H9 (cell line): Measurements from ENCODE around the gene P2RX7. TPM values are rescaled to one million over a fixed set of nuclear protein-coding genes. Genes with fewer than 3 reads are reported as not detected.

Experiments
- DNase-seq: peaks from one replicate; pipeline ENCODE4 v3.0.0-alpha.2; 2017
- H2AFZ ChIP-seq: one replicate; pipeline ENCODE4 v1.6.1; 2013; ENCODE audit warnings: mild to moderate bottlenecking, low read length, control low read depth, moderate library complexity
- H2AK5ac ChIP-seq: 2 replicates; pipeline ENCODE4 v1.6.1; 2013; ENCODE audit warnings: low read length, control low read depth, mixed read lengths; ENCODE audit not compliant: insufficient read length
- H2BK120ac ChIP-seq: one replicate; pipeline ENCODE4 v1.6.1; 2013; ENCODE audit warnings: low read depth, mild to moderate bottlenecking, low read length, control low read depth, inconsistent platforms; ENCODE audit not compliant: poor library complexity, severe bottlenecking
- H2BK12ac ChIP-seq: 2 replicates; pipeline ENCODE4 v1.6.1; 2013; ENCODE audit warnings: low read length, control low read depth, mixed read lengths, low read depth; ENCODE audit not compliant: insufficient read length
- H2BK15ac ChIP-seq: 2 replicates; pipeline ENCODE4 v1.6.1; 2013; ENCODE audit warnings: low read depth, low read length, control low read depth
- H2BK20ac ChIP-seq: one replicate; pipeline ENCODE4 v1.6.1; 2013; ENCODE audit warnings: low read depth, mild to moderate bottlenecking, low read length, control low read depth, inconsistent platforms; ENCODE audit not compliant: poor library complexity, severe bottlenecking
- H2BK5ac ChIP-seq: 2 replicates; pipeline ENCODE4 v1.6.1; 2013; ENCODE audit warnings: low read length, control low read depth, mixed read lengths; ENCODE audit not compliant: insufficient read length
- H3K14ac ChIP-seq: 2 replicates; pipeline ENCODE4 v1.6.1; 2013; ENCODE audit warnings: low read length, control low read depth; ENCODE audit not compliant: insufficient read depth
- H3K18ac ChIP-seq: 2 replicates; pipeline ENCODE4 v1.6.1; 2013; ENCODE audit warnings: low read depth, mild to moderate bottlenecking, mixed read lengths, low read length, control low read depth; ENCODE audit not compliant: insufficient read length
- H3K23ac ChIP-seq: 2 replicates; pipeline ENCODE4 v1.6.1; 2013; ENCODE audit warnings: low read length, control low read depth, mixed read lengths, low read depth; ENCODE audit not compliant: insufficient read length
- H3K23me2 ChIP-seq: 2 replicates; pipeline ENCODE4 v1.6.1; 2013; ENCODE audit warnings: low read depth, mild to moderate bottlenecking, mixed read lengths, low read length, control low read depth; ENCODE audit not compliant: insufficient read length, poor library complexity, severe bottlenecking
- H3K27ac ChIP-seq: 2 replicates; pipeline ENCODE4 v1.5.1; 2013; ENCODE audit warnings: low read length, control low read depth, mixed read lengths, low read depth; ENCODE audit not compliant: insufficient read length
- H3K27me3 ChIP-seq: 2 replicates; pipeline ENCODE4 v1.6.1; 2013; ENCODE audit warnings: low read length, control low read depth, inconsistent platforms; ENCODE audit not compliant: insufficient read depth
- H3K4ac ChIP-seq: 2 replicates; pipeline ENCODE4 v1.6.1; 2013; ENCODE audit warnings: low read depth, mild to moderate bottlenecking, control low read depth, inconsistent platforms, low read length, moderate library complexity
- H3K4me1 ChIP-seq: 2 replicates; pipeline ENCODE4 v1.6.1; 2013; ENCODE audit warnings: low read length, control low read depth, inconsistent platforms; ENCODE audit not compliant: insufficient read depth
- H3K4me2 ChIP-seq: 2 replicates; pipeline ENCODE4 v1.6.1; 2013; ENCODE audit warnings: low read length, control low read depth, mixed read lengths; ENCODE audit not compliant: insufficient read length, insufficient read depth
- H3K56ac ChIP-seq: 2 replicates; pipeline ENCODE4 v1.6.1; 2013; ENCODE audit warnings: low read depth, mild to moderate bottlenecking, mixed read lengths, low read length, control low read depth; ENCODE audit not compliant: insufficient read length
- H3K79me1 ChIP-seq: 2 replicates; pipeline ENCODE4 v1.6.1; 2013; ENCODE audit warnings: low read depth, mild to moderate bottlenecking, moderate library complexity, low read length, control low read depth, inconsistent platforms; ENCODE audit not compliant: insufficient read depth, poor library complexity, severe bottlenecking
- H3K79me2 ChIP-seq: 2 replicates; pipeline ENCODE4 v1.6.1; 2013; ENCODE audit warnings: low read length, control low read depth, inconsistent platforms; ENCODE audit not compliant: insufficient read depth
- H3K9ac ChIP-seq: 2 replicates; pipeline ENCODE4 v1.6.1; 2013; ENCODE audit warnings: low read length, control low read depth, mixed read lengths; ENCODE audit not compliant: insufficient read length; ENCODE audit errors: extremely low read depth
- H3K9me3 ChIP-seq: one replicate; pipeline ENCODE4 v1.6.1; 2013; ENCODE audit warnings: low read depth, low read length, inconsistent platforms; ENCODE audit not compliant: control insufficient read depth
- H3T11ph ChIP-seq: one replicate; pipeline ENCODE4 v1.6.1; 2013; ENCODE audit warnings: mild to moderate bottlenecking, low read length, control low read depth, inconsistent platforms
- H4K20me1 ChIP-seq: one replicate; pipeline ENCODE4 v1.6.1; 2013; ENCODE audit not compliant: control insufficient read depth, insufficient read length, insufficient read depth
- H4K5ac ChIP-seq: 2 replicates; pipeline ENCODE4 v1.6.1; 2013; ENCODE audit warnings: low read depth, mild to moderate bottlenecking, mixed read lengths, low read length, control low read depth; ENCODE audit not compliant: insufficient read length
- H4K8ac ChIP-seq: replicated peaks from 2 replicates; pipeline ENCODE4 v1.6.1; 2013; ENCODE audit warnings: low read length, control low read depth, mixed read lengths, low read depth; ENCODE audit not compliant: insufficient read length
- H4K91ac ChIP-seq: 2 replicates; pipeline ENCODE4 v1.6.1; 2013; ENCODE audit warnings: low read depth, mild to moderate bottlenecking, moderate library complexity, mixed read lengths, low read length, control low read depth; ENCODE audit not compliant: insufficient read length
- H3K27ac Mint-ChIP-seq, 3 experiments: 2 replicates in 2 of 3; 3 replicates in 1 of 3; pipeline ENCODE4 v1.8.0; 2020 to 2021; ENCODE audit warnings: mixed read lengths in 3 of 3, mild to moderate bottlenecking in 1 of 3, moderate library complexity in 1 of 3
- H3K27me3 Mint-ChIP-seq: 2 replicates; pipeline ENCODE4 v1.8.0; 2021; ENCODE audit warnings: low read depth, mild to moderate bottlenecking, moderate library complexity, mixed read lengths
- H3K36me3 Mint-ChIP-seq, 3 experiments: 2 replicates in 2 of 3; 3 replicates in 1 of 3; pipeline ENCODE4 v1.8.0; 2020 to 2021; ENCODE audit warnings: low read depth in 3 of 3, mixed read lengths in 3 of 3; ENCODE audit not compliant: insufficient read depth in 1 of 3
- H3K4me1 Mint-ChIP-seq, 2 experiments: 2 replicates each; pipeline ENCODE4 v1.8.0; 2020; ENCODE audit warnings: mixed read lengths in 2 of 2
- H3K4me3 Mint-ChIP-seq, 2 experiments: 2 replicates in 1 of 2; 3 replicates in 1 of 2; pipeline ENCODE4 v1.8.0; 2020 to 2021; ENCODE audit warnings: mild to moderate bottlenecking in 2 of 2, mixed read lengths in 2 of 2, moderate library complexity in 1 of 2
- H3K9me3 Mint-ChIP-seq, 2 experiments: 2 replicates in 1 of 2; 3 replicates in 1 of 2; pipeline ENCODE4 v1.8.0; 2020; ENCODE audit warnings: mild to moderate bottlenecking in 2 of 2, mixed read lengths in 2 of 2, moderate library complexity in 1 of 2
- WGBS: extraction: QIAGEN DNeasy Blood & Tissue Kit; methylation state at CpG from one replicate; pipeline ENCODE4 v1.1.7; 2013; ENCODE audit warnings: missing lambda C conversion rate, low lambda C conversion rate, mixed read lengths; ENCODE audit not compliant: insufficient read length; ENCODE audit errors: extremely low coverage; 5-methylcytosine and 5-hydroxymethylcytosine counted together
- total RNA-seq: library from RNA; stranded (reverse); gene quantifications from 2 replicates; pipeline ENCODE4 v1.2.1, GENCODE V29; 2021
- TF ChIP-seq, protein P1 (sequence below): fragments of 200-600 bp; sonication (generic); conservative IDR thresholded peaks from 3 replicates; pipeline ENCODE4 v1.8.0; 2021; ENCODE audit warnings: antibody characterized with exemption, mild to moderate bottlenecking

Gene P2RX7
- total RNA-seq, 1 experiment from 2014 or later = 0.09 TPM

DNA sequence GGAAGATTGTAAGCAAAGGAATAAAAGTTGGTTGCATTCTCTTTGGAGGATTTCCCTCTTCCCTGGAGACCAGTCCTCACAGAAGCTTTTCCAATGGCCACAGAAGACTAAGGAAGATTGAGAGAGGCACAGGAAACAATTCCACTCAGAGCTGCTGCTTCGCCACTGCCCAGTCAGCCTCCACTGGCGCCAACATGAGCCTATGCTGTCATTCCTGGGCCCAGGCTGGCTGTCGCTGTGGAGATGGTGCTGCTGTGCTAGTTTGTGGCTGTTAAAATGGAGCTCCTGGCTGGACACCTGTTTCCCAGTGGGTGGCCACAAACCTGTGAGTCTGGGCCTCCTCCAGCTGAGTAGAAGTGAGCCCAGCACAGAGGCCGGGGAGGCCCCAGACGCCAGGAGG lies 6.6 kb downstream of the P2RX7 start:
- H3K9ac ChIP-seq = no peak overlapping the region
- no peaks in the 10 kb centered on the region for H4K20me1 ChIP-seq
- H3K9me3 ChIP-seq = no peaks in the 10 kb centered on the region
- H3K18ac ChIP-seq = no peak overlapping the region
- H4K8ac ChIP-seq = no peak overlapping the region
- H2BK120ac ChIP-seq = no peak overlapping the region
- no CpG with 5 or more reads among the region's 5 CpGs for WGBS
- TF ChIP-seq, protein P1, sequence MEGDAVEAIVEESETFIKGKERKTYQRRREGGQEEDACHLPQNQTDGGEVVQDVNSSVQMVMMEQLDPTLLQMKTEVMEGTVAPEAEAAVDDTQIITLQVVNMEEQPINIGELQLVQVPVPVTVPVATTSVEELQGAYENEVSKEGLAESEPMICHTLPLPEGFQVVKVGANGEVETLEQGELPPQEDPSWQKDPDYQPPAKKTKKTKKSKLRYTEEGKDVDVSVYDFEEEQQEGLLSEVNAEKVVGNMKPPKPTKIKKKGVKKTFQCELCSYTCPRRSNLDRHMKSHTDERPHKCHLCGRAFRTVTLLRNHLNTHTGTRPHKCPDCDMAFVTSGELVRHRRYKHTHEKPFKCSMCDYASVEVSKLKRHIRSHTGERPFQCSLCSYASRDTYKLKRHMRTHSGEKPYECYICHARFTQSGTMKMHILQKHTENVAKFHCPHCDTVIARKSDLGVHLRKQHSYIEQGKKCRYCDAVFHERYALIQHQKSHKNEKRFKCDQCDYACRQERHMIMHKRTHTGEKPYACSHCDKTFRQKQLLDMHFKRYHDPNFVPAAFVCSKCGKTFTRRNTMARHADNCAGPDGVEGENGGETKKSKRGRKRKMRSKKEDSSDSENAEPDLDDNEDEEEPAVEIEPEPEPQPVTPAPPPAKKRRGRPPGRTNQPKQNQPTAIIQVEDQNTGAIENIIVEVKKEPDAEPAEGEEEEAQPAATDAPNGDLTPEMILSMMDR = no peak
- H2BK15ac ChIP-seq = no peak overlapping the region
- H3K56ac ChIP-seq = no peak overlapping the region
- H3K27me3 ChIP-seq = no peaks in the 10 kb centered on the region
- H3K4ac ChIP-seq = no peak overlapping the region
- no peak overlapping the region for H4K5ac ChIP-seq
- Mint-ChIP-seq H3K36me3 (no peaks in the 10 kb centered on the region), H3K4me1 (no peaks in the 10 kb centered on the region), H3K27me3 (peaks cover 4% of the 10 kb centered on the region), H3K4me3 (no peak overlapping the region), H3K9me3 (no peaks in the 10 kb centered on the region; a peak in 1 of 5 replicates), H3K27ac (no peak overlapping the region)
- H2AFZ ChIP-seq = no peak overlapping the region
- H3K14ac ChIP-seq = no peak overlapping the region
- H2BK20ac ChIP-seq = no peak overlapping the region
- H2BK12ac ChIP-seq = no peak overlapping the region
- no peaks in the 10 kb centered on the region for H3K4me1 ChIP-seq
- no peak overlapping the region for H2AK5ac ChIP-seq
- no peak overlapping the region for H3K4me2 ChIP-seq
- H2BK5ac ChIP-seq = no peak overlapping the region
- no peak for DNase-seq
- no peak overlapping the region for H4K91ac ChIP-seq
- H3K79me1 ChIP-seq = no peaks in the 10 kb centered on the region
- H3K23ac ChIP-seq = no peak overlapping the region
- H3T11ph ChIP-seq = no peak overlapping the region
- H3K27ac ChIP-seq = no peak overlapping the region
- H3K23me2 ChIP-seq = no peaks in the 10 kb centered on the region
- no peaks in the 10 kb centered on the region for H3K79me2 ChIP-seq
